ENCODE data around the gene CDKN1C. TPM values are rescaled to one million over a fixed set of nuclear protein-coding genes. Genes with fewer than 3 reads are reported as not detected.

CDKN1C gene
- total and polyA plus RNA-seq, 4 donors = 2.6 to 10.2 (median 3.5) TPM

DNA sequence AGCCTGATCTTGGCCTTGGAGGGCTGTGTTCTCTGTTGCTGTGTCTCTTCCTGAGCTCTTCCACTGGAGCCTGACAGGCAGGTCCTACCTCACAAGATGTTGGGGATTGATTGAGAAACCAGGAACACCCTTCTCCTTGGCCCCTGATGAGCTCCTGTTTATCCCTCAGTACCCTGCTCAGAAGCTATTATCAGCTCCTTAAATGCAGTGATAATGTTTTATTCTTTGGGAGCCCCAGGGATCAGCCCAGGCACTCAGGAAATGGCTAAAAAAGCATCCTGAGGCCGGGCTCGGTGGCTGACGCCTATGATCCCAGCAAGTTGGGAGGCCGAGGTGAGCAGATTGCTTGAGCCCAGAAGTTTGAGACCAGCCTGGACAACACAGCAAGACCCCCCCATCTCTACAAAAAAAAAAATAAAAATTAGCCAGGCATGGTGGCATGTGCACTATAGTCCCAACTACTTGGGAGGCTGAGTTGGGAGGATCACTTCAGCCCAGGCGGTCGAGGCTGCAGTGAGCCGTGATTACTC lies 48.5 kb upstream of the CDKN1C start:
- no peak for TF ChIP-seq SP1 (IDR thresholded peaks at IDR 0.05)
- no peak for TF ChIP-seq HNF4G (IDR thresholded peaks at IDR 0.05)
- no peak for TF ChIP-seq NR2F2 (IDR thresholded peaks at IDR 0.05)
- TF ChIP-seq EGR1 (IDR thresholded peaks at IDR 0.05; ENCODE audit: low read depth in 2 of 2) = no peak
- TF ChIP-seq ZBTB33 (IDR thresholded peaks at IDR 0.05) = no peak
- no peak for TF ChIP-seq FOXA2 (IDR thresholded peaks at IDR 0.05)
- no peak for TF ChIP-seq HNF4A (conservative IDR thresholded peaks at IDR 0.05)
- TF ChIP-seq GABPA (IDR thresholded peaks at IDR 0.05 in 1 of 2, conservative IDR thresholded peaks at IDR 0.05 in 1 of 2) = no peak
- TF ChIP-seq YY1 (IDR thresholded peaks at IDR 0.05) = no peak
- TF ChIP-seq JUND (IDR thresholded peaks at IDR 0.05) = no peak
- TF ChIP-seq FOXA1 (IDR thresholded peaks at IDR 0.05) = no peak
- TF ChIP-seq TAF1 (conservative IDR thresholded peaks at IDR 0.05) = no peak
- TF ChIP-seq, protein P1, sequence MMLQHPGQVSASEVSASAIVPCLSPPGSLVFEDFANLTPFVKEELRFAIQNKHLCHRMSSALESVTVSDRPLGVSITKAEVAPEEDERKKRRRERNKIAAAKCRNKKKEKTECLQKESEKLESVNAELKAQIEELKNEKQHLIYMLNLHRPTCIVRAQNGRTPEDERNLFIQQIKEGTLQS (IDR thresholded peaks at IDR 0.05) = no peak
- TF ChIP-seq MAX (IDR thresholded peaks at IDR 0.05) = no peak
- no peak for TF ChIP-seq RXRA (IDR thresholded peaks at IDR 0.05)
- TF ChIP-seq, protein P2, sequence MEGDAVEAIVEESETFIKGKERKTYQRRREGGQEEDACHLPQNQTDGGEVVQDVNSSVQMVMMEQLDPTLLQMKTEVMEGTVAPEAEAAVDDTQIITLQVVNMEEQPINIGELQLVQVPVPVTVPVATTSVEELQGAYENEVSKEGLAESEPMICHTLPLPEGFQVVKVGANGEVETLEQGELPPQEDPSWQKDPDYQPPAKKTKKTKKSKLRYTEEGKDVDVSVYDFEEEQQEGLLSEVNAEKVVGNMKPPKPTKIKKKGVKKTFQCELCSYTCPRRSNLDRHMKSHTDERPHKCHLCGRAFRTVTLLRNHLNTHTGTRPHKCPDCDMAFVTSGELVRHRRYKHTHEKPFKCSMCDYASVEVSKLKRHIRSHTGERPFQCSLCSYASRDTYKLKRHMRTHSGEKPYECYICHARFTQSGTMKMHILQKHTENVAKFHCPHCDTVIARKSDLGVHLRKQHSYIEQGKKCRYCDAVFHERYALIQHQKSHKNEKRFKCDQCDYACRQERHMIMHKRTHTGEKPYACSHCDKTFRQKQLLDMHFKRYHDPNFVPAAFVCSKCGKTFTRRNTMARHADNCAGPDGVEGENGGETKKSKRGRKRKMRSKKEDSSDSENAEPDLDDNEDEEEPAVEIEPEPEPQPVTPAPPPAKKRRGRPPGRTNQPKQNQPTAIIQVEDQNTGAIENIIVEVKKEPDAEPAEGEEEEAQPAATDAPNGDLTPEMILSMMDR (IDR thresholded peaks at IDR 0.05; ENCODE audit: low read depth, low read length, missing input control) = no peak
- Histone ChIP-seq H3K36me3 (ENCODE audit: control insufficient read depth in 4 of 4, insufficient read depth in 3 of 4, low read depth in 1 of 4, low read length in 3 of 4) (no peaks in the 10 kb centered on the region), H3K27ac (ENCODE audit: low read depth in 1 of 2, low read length in 2 of 2) (no peak overlapping the region), H3K9ac (ENCODE audit: low read depth in 1 of 2, low read length in 2 of 2) (no peak overlapping the region), H3K4me3 (ENCODE audit: low read depth in 1 of 3, low read length in 3 of 3) (no peak overlapping the region), H3K27me3 (ENCODE audit: control insufficient read depth in 4 of 4, insufficient read depth in 4 of 4, low read length in 3 of 4) (no peaks in the 10 kb centered on the region), H3K4me1 (ENCODE audit: control insufficient read depth in 4 of 4, insufficient read depth in 4 of 4, low read length in 3 of 4) (peaks cover 11 to 12% (median 11%) of the 10 kb centered on the region in 4 donors), H3K9me3 (ENCODE audit: control insufficient read depth in 4 of 4, low read length in 3 of 4) (peaks cover 2 to 5% (median 4%) of the 10 kb centered on the region in 4 donors)
- WGBS = 92% methylated on average over 7 of the region's 7 CpGs
- no peak for DNase-seq (ENCODE audit: low spot score)

GRCh38 chr11:2933375-2934020 lies 47.9 kb upstream of the CDKN1C start:
- H3K27me3 ChIP-seq (ENCODE audit: control insufficient read depth in 4 of 4, insufficient read depth in 4 of 4, low read length in 3 of 4) = no peaks in the 10 kb centered on the region
- peaks cover 11 to 18% (median 17%) of the 10 kb centered on the region in 4 donors for H3K4me1 ChIP-seq (ENCODE audit: control insufficient read depth in 4 of 4, insufficient read depth in 4 of 4, low read length in 3 of 4)
- no peaks in the 10 kb centered on the region for H3K36me3 ChIP-seq (ENCODE audit: control insufficient read depth in 4 of 4, insufficient read depth in 3 of 4, low read depth in 1 of 4, low read length in 3 of 4)
- no peak overlapping the region for H3K4me3 ChIP-seq (ENCODE audit: low read depth in 1 of 3, low read length in 3 of 3)
- H3K9me3 ChIP-seq (ENCODE audit: control insufficient read depth in 4 of 4, low read length in 3 of 4) = peaks cover 2 to 5% (median 4%) of the 10 kb centered on the region in 4 donors
- H3K27ac ChIP-seq (ENCODE audit: low read depth in 1 of 2, low read length in 2 of 2) = no peak overlapping the region
- 67% methylated on average over 12 of the region's 12 CpGs for WGBS
- H3K9ac ChIP-seq (ENCODE audit: low read depth in 1 of 2, low read length in 2 of 2) = no peak overlapping the region
- no peak for DNase-seq (ENCODE audit: low spot score)
- TF ChIP-seq YY1 (IDR thresholded peaks at IDR 0.05) = no peak
- TF ChIP-seq SP1 (IDR thresholded peaks at IDR 0.05) = no peak
- no peak for TF ChIP-seq TAF1 (conservative IDR thresholded peaks at IDR 0.05)
- TF ChIP-seq GABPA (IDR thresholded peaks at IDR 0.05 in 1 of 2, conservative IDR thresholded peaks at IDR 0.05 in 1 of 2) = no peak
- TF ChIP-seq HNF4G (IDR thresholded peaks at IDR 0.05) = no peak
- no peak for TF ChIP-seq FOXA2 (IDR thresholded peaks at IDR 0.05)
- TF ChIP-seq ZBTB33 (IDR thresholded peaks at IDR 0.05) = no peak
- TF ChIP-seq REST (IDR thresholded peaks at IDR 0.05) = no peak
- no peak for TF ChIP-seq JUND (IDR thresholded peaks at IDR 0.05)
- TF ChIP-seq RAD21 (IDR thresholded peaks at IDR 0.05) = no peak
- TF ChIP-seq EGR1 (IDR thresholded peaks at IDR 0.05; ENCODE audit: low read depth in 2 of 2) = no peak
- no peak for TF ChIP-seq HNF4A (conservative IDR thresholded peaks at IDR 0.05)
- TF ChIP-seq, protein P1 (IDR thresholded peaks at IDR 0.05) = no peak
- no peak for TF ChIP-seq NR2F2 (IDR thresholded peaks at IDR 0.05)
- no peak for TF ChIP-seq MAX (IDR thresholded peaks at IDR 0.05)
- no peak for TF ChIP-seq RXRA (IDR thresholded peaks at IDR 0.05)

All from liver (tissue), 9 donors.